HepG2 (cell line): ENCODE data around the gene AADAT.

Source experiments
- CEBPB ChIP-seq: IDR thresholded peaks from 2 replicates; pipeline ENCODE4 v1.6.1; 2011; ENCODE audit warnings: low read depth, low read length, improper control_type of control experiment, borderline replicate concordance
- CTCF ChIP-seq: sonication (generic); formaldehyde crosslinking; IDR thresholded peaks from 2 replicates; pipeline ENCODE4 v1.5.0; 2020; ENCODE audit warnings: mild to moderate bottlenecking, missing genetic modification reagents, moderate library complexity
- PHF8 ChIP-seq: sonication (generic); formaldehyde crosslinking; IDR thresholded peaks from 2 replicates; pipeline ENCODE4 v1.5.0; 2020; ENCODE audit warnings: missing genetic modification reagents
- SMAD3 ChIP-seq: sonication (generic); formaldehyde crosslinking; IDR thresholded peaks from 2 replicates; pipeline ENCODE4 v1.4.0; 2020; ENCODE audit warnings: missing genetic modification reagents
- SP5 ChIP-seq: IDR thresholded peaks from 2 replicates; pipeline ENCODE4 v1.6.1; 2016; ENCODE audit warnings: low read depth, borderline replicate concordance
- ZNF354B ChIP-seq: sonication (generic); formaldehyde crosslinking; IDR thresholded peaks from 2 replicates; pipeline ENCODE4 v1.8.0; 2022; ENCODE audit warnings: mild to moderate bottlenecking, missing genetic modification reagents

DNA sequence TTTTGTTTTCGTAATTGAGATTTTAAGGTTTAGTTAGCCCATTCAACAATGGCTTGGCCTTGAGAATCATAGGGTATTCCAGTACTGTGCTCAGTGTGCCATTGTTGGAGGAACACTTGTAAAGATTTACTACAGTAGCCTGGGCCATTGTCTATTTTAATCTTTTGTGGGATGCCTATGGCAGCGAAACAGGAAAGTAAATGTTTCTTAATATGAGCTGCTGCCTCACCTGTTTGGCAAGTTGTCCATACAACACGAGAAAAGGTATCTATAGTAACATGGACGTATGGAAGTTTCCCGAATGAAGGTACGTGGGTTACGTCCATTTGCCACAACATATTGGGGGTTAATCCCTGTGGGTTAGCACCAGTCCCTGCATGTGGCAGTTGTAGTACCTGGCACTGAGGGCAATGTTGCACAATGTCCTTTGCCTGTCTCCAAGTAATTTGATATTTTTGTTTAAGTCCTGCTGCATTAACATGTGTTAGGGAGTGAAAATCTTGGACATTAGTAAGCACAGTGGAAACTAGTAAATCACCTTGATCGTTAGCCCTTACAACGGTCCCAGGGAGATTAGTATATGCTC is 38.6 kb upstream of the AADAT start:
- TF ChIP-seq ZNF354B (CRISPR knock-in tag) (no peak), PHF8 (no peak), CEBPB (no peak), SP5 (CRISPR knock-in tag) (no peak), CTCF (CRISPR knock-in tag) (no peak), SMAD3 (CRISPR knock-in tag) (no peak)
